Sciatic nerve (tissue), 2 donors: ENCODE data around the gene NFYC. TPM values are rescaled to one million over a fixed set of nuclear protein-coding genes. Genes with fewer than 3 reads are reported as not detected.
A peak's percentile ranks its signal among the peaks of the same experiment; 100 is the strongest.

Source experiments
- ATAC-seq: fragments of 200-7000 bp; cut with Tn5 transposase; one replicate; pipeline ENCODE4 v1.9.1; 2020; ENCODE audit warnings: mild to moderate bottlenecking, moderate library complexity
- DNase-seq: peaks from one replicate; pipeline ENCODE4 v3.0.0-alpha.2; 2020; ENCODE audit warnings: low spot score
- intact Hi-C: fragments of 100-400 bp; cut with DNase I; formaldehyde crosslinking; loops from one replicate; pipeline ENCODE4 v1.14.2; 2022
- microRNA-seq: library from miRNA; unstranded; fragments of <30 nt; microRNA quantifications from one replicate; pipeline ENCODE4 v1.2.0, GENCODE V29; 2020
- total RNA-seq: library from RNA; stranded (reverse); fragmentation: NEBNext Ultra II Directional; extraction: Animal tissue kit (Norgen Biotek cat#: 25700); gene quantifications from one replicate; pipeline ENCODE4 v1.2.1, GENCODE V29; 2021
- donor health status: DM: no; HTN: no; CAD: no.
- donor health status: DM: no; HTN: no; CAD: no.

Gene NFYC
- total RNA-seq, 1 donor from 2014 or later, result 46.7 TPM

DNA sequence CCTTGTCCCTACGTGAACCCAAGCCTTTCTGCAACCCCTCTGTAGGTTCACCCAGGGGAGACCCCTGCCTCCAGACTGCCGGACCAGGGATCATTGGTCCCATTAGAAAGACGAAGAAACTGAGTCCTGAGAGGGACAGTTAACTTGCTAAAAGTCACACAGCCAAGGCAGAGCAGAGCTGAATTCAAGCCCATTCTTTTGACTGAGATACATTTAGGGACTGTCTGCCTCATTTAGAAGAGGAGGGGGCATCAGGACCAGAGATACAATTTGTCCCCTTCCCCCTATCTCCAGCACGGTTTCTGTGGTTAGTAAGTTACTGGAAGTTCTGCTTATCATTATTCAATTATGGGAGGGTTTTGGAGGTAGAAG is 111.2 kb downstream of the NFYC start:
- DNase-seq (no peak), ATAC-seq (no peak)
- intact Hi-C loops, result no loop called here

DNA sequence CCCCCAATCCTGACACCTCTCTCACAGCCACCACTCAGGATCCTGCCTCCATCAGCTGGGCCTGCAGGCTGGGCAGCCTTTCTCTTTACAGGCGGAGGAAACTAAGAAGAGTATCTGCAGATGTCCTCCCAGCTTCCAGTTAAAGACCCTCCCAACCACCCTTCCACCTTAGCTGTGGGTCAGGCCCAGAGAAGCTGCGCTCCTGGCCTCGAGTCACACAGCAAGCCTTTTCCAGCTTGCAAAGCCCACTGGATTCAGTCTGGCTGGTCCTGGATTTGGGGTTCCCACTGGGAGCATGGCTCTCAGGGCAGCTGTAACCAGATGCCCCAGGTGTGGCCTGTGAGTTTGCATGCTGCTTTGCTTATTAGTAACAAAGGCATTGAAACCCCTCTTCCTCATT is 111.9 kb downstream of the NFYC start:
- ATAC-seq, result no peak
- intact Hi-C loops, result no loop called here
- DNase-seq, result no peak

DNA sequence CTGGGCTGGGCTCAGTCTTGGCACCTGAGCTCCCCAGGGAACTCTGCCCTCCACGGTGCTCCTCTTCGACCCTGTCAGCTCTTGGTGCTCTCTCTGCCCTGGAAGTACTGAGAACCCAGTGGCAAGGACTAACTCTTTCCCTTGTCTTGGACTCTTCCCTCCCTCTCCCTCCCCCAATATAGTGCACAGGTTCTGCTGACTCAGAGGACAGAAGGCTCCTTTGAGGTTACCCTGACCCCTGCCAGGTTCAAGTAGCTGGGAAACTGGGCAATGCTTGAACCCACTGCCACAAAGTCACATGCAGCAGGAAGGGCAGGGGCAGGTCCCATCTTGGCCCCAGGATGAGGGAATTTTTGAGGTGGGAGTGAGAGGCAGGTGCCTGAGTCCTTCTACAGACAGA is 112.4 kb downstream of the NFYC start:
- no peak for DNase-seq
- ATAC-seq, result no peak
- intact Hi-C loops, result no loop called here

DNA sequence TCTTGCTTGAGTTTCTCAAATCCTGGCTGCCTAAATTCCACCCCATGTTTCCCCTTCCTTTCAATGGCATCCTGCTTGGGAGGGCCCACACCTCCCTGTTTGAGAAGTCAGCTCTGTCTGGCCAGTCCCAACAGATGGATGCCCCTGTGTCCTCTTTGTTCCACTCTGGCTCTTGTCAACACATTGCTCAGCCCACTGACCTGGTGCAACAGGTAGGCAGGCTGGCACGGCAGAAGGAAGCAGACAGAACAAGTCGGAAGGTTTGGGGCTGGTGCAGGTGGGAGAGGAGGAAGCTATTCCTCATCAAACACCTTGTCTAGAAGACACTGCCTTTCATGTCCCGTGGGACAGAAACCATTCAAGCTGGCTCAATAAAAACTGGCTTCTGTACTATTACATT is 114.7 kb downstream of the NFYC start:
- no peak for DNase-seq
- intact Hi-C loops, result no loop called here
- ATAC-seq, result no peak

DNA sequence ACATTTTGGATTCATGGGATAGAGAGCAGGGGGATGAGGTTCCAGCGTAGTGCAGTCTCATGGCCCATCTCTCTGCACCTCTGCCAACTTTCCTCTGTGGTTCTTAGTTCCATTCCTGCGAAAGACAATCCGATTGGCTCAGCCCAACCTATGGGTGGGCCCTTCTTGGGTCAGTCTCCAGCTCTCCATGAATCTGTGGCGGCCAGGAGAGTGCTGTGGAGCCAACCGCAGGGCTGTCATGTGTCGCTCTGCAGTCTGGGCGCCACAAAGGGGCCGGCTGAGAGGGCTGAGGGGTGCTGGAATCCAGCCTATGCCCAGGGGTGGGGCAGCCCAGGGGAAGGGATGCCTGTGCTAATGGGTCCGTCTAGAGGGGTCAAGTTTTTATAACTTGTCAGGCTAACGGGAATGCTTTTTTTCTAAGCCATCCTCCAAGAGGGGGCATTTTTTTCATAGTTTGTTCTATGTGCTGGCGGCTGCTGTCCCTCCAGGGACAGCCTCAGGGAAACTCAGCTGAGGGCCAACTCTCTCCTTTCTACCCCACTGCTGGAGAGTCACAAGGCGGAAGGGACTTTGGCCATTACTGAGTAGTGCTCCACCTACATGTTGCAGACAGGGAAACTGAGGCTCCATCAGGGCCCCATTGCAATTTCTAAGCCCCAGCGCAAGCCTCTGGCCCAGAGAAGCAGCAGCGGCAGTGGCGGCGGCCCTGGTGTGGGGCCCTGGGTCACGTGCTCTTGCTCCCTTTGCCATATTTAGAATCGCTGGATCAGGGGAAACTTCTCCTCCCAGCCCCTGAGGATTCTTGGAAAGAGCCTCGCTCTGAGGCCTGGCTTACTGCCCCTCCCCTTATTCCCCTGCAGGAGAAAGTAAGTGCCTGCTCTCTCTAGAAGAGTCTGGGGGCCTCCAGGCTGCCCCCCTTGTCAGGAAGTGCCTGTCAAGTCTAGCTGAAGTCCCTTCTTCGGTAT is 115.5 kb downstream of the NFYC start:
- peak; percentile 81 for ATAC-seq

DNA sequence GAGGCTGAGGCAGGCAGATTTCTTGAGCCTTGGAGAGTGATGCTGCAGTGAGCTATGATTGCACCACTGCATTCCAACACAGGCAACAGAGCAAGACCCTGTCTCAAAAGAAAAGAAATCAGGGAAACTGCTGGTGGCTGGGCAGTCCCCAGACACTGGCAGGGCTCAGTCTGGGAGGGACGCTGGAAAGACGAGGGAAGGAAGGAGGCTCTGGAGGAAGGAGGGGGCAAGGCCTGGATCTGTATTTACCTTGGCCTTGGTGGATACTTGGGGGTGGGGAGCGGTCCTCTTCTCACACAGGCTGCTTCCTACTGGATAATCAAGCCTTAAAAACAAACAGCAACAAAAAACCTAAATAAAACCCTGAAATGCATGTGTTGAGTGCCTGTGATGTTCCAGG is 116.5 kb downstream of the NFYC start:
- intact Hi-C loops, result no loop called here

More for the DNA sequence above, 115.5 kb downstream of the NFYC start:
- DNase-seq, result peak; percentile 77
- intact Hi-C loops, result no loop called here

DNA sequence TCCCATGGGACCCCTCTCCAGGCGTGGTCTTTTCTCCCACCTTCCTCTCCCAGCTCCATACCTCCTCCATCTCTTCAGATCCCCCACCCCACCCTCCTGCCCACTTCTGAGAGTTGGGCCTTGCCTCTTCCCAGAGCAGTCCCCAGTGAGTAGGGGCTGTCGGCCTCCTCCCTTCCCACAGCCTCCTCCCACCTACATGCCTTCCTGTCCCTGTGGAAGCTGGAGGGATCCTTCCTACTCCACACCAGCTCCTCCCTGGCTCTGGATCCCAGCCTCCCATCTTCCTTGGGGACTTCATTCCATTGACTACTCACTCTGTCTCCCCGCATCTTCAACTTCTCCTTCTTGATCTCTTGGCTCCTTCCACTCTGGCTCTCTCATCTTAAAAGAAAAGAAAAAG is 116.9 kb downstream of the NFYC start:
- ATAC-seq, result no peak
- no peak for DNase-seq
- intact Hi-C loops, result no loop called here

More for the DNA sequence above, 116.5 kb downstream of the NFYC start:
- ATAC-seq (peak; percentile 29), DNase-seq (no peak)

DNA sequence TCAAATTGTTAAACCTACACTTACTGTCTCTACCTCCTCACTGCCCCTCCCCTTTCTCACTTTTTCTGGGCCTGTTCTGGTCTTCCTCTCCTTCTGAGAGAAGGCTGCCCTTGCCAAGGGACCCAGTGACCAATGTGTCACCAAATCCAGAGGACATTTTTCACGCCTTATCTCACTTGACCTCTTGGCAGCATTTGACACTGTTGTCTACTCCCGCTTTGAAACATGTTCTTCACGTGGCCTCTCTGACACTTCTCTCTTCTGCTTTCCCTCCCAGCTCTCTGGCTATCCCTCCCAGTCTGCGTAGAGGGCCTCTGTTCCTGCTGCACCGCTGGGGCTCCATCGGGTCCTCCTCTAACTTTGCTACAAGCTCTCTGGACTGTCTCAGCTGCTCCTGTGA is 117.4 kb downstream of the NFYC start:
- intact Hi-C loops, result no loop called here
- DNase-seq (no peak), ATAC-seq (no peak)

DNA sequence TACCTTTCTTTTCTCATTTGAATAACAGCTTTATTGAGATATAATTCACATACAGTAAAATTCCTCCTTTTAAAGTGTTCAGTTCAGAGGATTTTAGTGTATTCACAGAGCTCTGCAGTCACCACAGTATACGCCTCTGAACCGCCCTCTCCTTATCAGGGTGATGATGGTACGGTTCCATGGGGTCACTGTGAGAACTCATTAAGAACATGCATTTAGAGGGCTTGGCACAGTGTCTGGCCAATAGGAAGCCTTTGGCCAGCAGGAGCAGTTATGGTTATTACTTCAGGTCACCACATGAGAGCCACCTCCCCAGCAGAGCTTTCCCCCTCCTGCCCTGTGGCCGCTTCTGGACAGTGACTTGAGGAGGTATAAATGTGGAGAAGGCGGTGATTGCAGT is 119.4 kb downstream of the NFYC start:
- DNase-seq (no peak), ATAC-seq (no peak)
- intact Hi-C loops, result no loop called here

DNA sequence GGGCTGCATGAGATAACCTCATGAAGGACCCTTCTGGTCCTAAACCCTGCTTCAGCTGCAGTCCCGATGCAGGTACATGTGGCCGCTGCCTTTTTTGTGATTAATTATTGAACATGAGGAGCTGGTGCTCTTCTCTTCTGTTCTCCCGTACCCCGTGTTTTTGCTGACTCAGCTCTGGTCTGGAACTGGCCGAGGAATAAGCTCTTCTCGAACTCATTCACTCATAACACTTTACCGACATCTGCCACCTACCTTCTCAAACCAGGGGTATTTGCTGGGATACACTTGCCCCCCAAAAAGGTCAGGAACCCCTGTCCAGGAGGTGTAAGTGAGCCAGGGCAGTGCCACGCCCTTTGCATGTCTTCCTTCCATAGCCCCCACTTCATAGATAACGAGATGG is 123.9 kb downstream of the NFYC start:
- intact Hi-C loops, result no loop called here
- DNase-seq, result no peak
- ATAC-seq, result no peak

DNA sequence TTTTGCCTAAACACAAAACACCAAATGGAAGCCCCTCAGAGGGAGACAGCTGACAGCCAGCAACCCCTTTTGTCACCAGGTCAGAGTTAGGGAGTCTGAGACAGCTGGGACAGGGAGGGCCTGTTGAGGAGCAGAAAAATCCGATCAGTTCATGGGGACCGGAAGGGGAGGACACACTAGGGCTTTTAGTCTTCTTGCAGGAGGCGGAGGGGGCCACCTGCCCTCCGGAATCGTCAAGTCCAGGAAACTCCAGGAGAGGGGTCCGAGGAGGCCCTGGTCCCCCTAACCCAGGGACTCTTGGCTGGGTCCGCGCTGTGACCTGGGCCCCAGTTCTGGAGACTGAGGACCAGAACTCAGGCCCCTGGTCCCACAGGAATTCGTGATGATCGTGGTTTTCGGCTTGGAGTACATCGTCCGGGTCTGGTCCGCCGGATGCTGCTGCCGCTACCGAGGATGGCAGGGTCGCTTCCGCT is 126.3 kb downstream of the NFYC start:
- intact Hi-C loops, result no loop called here
- DNase-seq (no peak), ATAC-seq (peak; percentile 19)

DNA sequence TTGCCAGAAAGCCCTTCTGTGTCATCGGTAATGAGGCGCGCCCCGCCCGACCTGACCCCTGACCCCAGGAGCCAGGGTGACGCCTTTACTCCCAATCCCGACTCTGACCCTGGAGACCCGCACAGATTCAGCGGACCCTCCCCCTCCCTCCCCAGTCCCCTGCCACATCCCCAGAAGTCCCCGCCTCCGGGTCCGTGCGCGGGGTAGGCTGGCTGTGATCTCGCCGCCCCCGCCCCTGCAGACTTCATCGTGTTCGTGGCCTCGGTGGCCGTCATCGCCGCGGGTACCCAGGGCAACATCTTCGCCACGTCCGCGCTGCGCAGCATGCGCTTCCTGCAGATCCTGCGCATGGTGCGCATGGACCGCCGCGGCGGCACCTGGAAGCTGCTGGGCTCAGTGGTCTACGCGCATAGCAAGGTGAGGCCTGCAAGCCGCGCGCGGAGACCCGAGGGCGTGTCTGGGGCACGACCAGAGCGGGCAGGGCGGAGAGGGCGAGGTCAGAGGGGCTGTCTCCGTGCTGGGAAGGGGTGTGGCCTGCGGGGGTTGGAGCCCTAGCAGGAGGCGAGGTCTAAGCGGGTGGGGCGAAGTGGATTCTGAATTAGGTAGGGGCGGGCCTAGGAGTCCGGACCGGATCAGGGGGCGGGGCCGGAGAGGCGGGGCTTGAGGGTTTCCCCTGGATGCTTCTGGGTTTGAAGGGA is 126.9 kb downstream of the NFYC start:
- ATAC-seq (peak; percentile 86), DNase-seq (peak; percentile 74)
- intact Hi-C loops, result no loop called here

DNA sequence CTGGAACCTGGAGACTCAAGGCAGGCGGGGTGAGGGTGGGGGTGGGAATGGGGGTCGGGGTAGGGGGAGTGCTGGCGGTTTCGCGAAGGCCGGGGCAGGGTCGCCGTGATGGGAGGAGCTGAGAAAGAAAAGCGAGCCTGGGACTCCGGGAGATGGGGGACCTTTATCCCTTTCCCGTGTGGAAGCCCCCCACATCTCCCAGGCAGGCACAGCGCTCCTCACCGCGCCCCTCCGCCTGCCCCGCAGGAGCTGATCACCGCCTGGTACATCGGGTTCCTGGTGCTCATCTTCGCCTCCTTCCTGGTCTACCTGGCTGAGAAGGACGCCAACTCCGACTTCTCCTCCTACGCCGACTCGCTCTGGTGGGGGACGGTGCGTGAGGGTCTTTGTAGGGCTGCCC is 127.6 kb downstream of the NFYC start:
- intact Hi-C loops, result no loop called here
- ATAC-seq (no peak), DNase-seq (no peak)

DNA sequence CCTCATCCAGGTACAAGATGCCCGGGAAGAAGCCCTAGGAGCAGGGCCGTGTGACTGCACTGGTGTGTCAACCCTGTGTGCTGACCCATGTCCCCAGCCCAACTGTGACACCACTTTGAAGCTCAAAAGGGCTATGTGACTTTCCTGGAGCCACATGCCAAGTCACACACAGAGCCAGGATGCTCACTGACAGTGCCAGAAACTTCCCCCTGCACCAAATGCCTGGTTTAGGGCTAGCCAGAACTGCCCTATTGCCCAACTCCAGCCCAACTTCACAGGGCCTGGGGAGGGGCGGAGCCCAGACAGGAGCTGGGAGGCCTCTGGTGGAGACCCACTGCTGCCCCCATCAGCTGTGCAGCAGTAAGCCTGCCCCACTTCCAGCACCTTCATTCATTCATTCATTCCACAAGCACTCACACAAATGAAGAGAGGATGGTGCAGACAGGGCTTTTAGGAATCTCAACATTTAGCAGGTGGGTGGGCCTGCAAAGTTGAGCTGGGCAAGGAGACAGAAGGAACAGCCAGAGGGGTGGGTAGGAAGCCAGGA is 128.8 kb downstream of the NFYC start:
- no peak for ATAC-seq
- no peak for DNase-seq

More for the DNA sequence above, 128.8 kb downstream of the NFYC start:
- intact Hi-C loops, result no loop called here

Small RNAs within 50 kb of the gene (microRNA-seq; reads per million reads assigned to microRNA genes)
- gene MIR30C1 (30.0 reads per million, percentile 39 among the genes with 10 or more reads in this experiment), gene MIR30E (4,775 reads per million, percentile 94 among the genes with 10 or more reads in this experiment)

Other genes starting within 250 kb of the NFYC start
- 1.6 TPM for gene ZFP69B, start 241.2 kb upstream of the NFYC start, total RNA-seq
- gene ZFP69, start 214.4 kb upstream of the NFYC start, total RNA-seq, result 5.1 TPM
- gene EXO5, start 182.9 kb upstream of the NFYC start, total RNA-seq, result 5.2 TPM
- 7.0 TPM for gene ZNF684, start 160.1 kb upstream of the NFYC start, total RNA-seq
- 8.7 TPM for gene RIMS3, start 26.0 kb upstream of the NFYC start, total RNA-seq
- gene KCNQ4, start 92.1 kb downstream of the NFYC start, total RNA-seq, result 2.3 TPM
- 5.6 TPM for gene CITED4, start 170.7 kb downstream of the NFYC start, total RNA-seq